Measurements from ENCODE around the gene TSHZ1. TPM values are rescaled to one million over a fixed set of nuclear protein-coding genes. Genes with fewer than 3 reads are reported as not detected.

TSHZ1 gene
- total and polyA plus RNA-seq, 2 of the 8 experiments (the other 6 are each of a cell fraction or from before 2014, with no cell fraction given) = 0.03 to 0.32 TPM

DNA sequence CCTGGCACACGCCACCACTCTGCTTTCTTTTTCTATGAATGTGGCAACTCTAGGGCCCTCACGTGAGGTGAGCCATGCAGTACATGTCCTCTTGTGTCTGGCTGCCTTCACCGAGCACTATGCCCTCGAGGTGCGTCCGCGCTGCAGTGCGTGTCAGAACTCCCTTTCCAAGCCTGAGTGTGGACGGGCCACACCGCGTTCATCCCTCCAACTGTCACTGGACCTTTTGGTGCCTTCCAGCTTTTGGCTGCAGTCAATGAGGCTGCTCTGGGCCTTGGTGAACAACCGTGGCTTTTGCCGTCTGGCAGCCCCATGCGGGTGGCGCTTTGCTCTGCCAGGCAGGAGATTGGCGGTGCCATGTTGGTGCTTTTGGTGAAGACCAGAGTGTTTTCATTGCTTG lies 74.0 kb downstream of the TSHZ1 start:
- Histone ChIP-seq H3K56ac (replicated peaks; ENCODE audit: insufficient read length, low read depth, low read length) (no peak overlapping the region), H4K20me1 (replicated peaks in 1 of 2; ENCODE audit: control insufficient read depth in 1 of 2, insufficient read depth in 2 of 2, low read length in 2 of 2) (no peaks in the 10 kb centered on the region), H3K4me1 (replicated peaks in 1 of 4; ENCODE audit: control insufficient read depth in 3 of 4, insufficient read depth in 4 of 4, low read length in 3 of 4) (no peaks in the 10 kb centered on the region; a peak in 1 of 7 replicates), H3K23me2 (ENCODE audit: low read depth, low read length) (no peaks in the 10 kb centered on the region), H2AFZ (ENCODE audit: low read length) (no peak overlapping the region), H2BK120ac (replicated peaks; ENCODE audit: low read depth, low read length) (no peak overlapping the region), H3K27ac (ENCODE audit: low read depth, low read length) (no peak overlapping the region), H2AK5ac (ENCODE audit: low read depth, low read length) (no peak overlapping the region), H3K79me1 (ENCODE audit: low read depth, low read length) (no peaks in the 10 kb centered on the region), H2BK20ac (ENCODE audit: low read length) (no peak overlapping the region), H4K91ac (replicated peaks; ENCODE audit: insufficient read length, low read length) (no peak overlapping the region), H3K18ac (ENCODE audit: extremely low read depth, low read length) (no peak overlapping the region), H2BK12ac (ENCODE audit: low read depth, low read length) (no peak overlapping the region), H3K79me2 (ENCODE audit: control insufficient read depth in 1 of 2, insufficient read depth in 2 of 2, low read length in 2 of 2) (no peaks in the 10 kb centered on the region), H3K9ac (replicated peaks in 1 of 4; ENCODE audit: extremely low read depth in 1 of 4, low read depth in 3 of 4, low read length in 3 of 4) (no peak overlapping the region), H3K9me3 (ENCODE audit: insufficient read depth in 2 of 2, low read depth in 1 of 2, low read length in 1 of 2) (no peaks in the 10 kb centered on the region; a peak in 1 of 4 replicates), H4K5ac (ENCODE audit: insufficient read length, low read depth, low read length) (no peak overlapping the region), H3K4me2 (ENCODE audit: insufficient read depth in 1 of 2, low read depth in 2 of 2, low read length in 2 of 2) (no peak overlapping the region), H3K4me3 (ENCODE audit: extremely low read depth in 1 of 4, insufficient read depth in 2 of 4, low read depth in 3 of 4, low read length in 4 of 4) (no peak overlapping the region), H3K23ac (ENCODE audit: insufficient read length) (no peak overlapping the region), H2BK5ac (ENCODE audit: low read depth, low read length) (no peak overlapping the region; the same call in 1 of the 2 replicates), H3K4ac (replicated peaks; ENCODE audit: insufficient read length, low read depth, low read length) (no peak overlapping the region), H3K14ac (ENCODE audit: insufficient read length) (no peak overlapping the region), H2BK15ac (ENCODE audit: low read length) (no peak overlapping the region), H3K36me3 (ENCODE audit: control insufficient read depth in 2 of 4, insufficient read depth in 4 of 4, low read length in 3 of 4) (no peaks in the 10 kb centered on the region), H3K27me3 (replicated peaks in 1 of 4; ENCODE audit: control insufficient read depth in 3 of 4, extremely low read depth in 1 of 4, insufficient read depth in 3 of 4, low read length in 3 of 4) (no peaks in the 10 kb centered on the region), H4K8ac (ENCODE audit: extremely low read depth, insufficient read depth, low read length) (no peak overlapping the region)
- FAIRE-seq = no peak
- POLR2A ChIA-PET (ENCODE audit: partially characterized antibody) = no interaction called here
- CTCF ChIA-PET (ENCODE audit: partially characterized antibody) = interaction anchor here (0.6 kb wide), 1 partner anchor 911 kb away, joined by 3 read pairs; no protein-coding TSS in a partner anchor
- WGBS, 2 experiments (ENCODE audit: extremely low coverage in 1 of 2, insufficient coverage in 1 of 2, insufficient read length in 1 of 2, insufficient replicate concordance in 2 of 2, low coverage in 1 of 2, low lambda C conversion rate in 2 of 2, missing lambda C conversion rate in 1 of 2) = 89% methylated on average over 16 of the region's 16 CpGs; no CpG with 5 or more reads in 1 of the 2 experiments
- no peak for TF ChIP-seq SIX5 (IDR thresholded peaks at IDR 0.05; ENCODE audit: low read depth, low read length)
- TF ChIP-seq CHD2 (IDR thresholded peaks at IDR 0.05; ENCODE audit: low read length) = no peak
- no peak for TF ChIP-seq NRF1 (IDR thresholded peaks at IDR 0.05; ENCODE audit: low read depth, low read length)
- TF ChIP-seq ZNF274 (IDR thresholded peaks at IDR 0.05; ENCODE audit: borderline replicate concordance, extremely low read depth, low read length) = no peak
- TF ChIP-seq POU5F1 (IDR thresholded peaks at IDR 0.05; ENCODE audit: low read depth, low read length) = no peak
- TF ChIP-seq, protein P1, sequence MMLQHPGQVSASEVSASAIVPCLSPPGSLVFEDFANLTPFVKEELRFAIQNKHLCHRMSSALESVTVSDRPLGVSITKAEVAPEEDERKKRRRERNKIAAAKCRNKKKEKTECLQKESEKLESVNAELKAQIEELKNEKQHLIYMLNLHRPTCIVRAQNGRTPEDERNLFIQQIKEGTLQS (IDR thresholded peaks at IDR 0.05; ENCODE audit: insufficient read depth, low read depth, low read length) = no peak
- no peak for TF ChIP-seq SP2 (IDR thresholded peaks at IDR 0.05; ENCODE audit: low read length)
- TF ChIP-seq KDM5A (IDR thresholded peaks at IDR 0.05; ENCODE audit: low read length) = no peak
- no peak for DNase-seq (ENCODE audit: low read depth in 1 of 2, low spot score in 2 of 2)
